T1000 (cell line): Measurements from ENCODE around the gene UQCC2.

Experiments
- DNase-seq: peaks from one replicate; lab custom pipeline; 2025; ENCODE audit warnings: mixed read lengths; lab: John Stamatoyannopoulos, UW

The UQCC2 gene

GRCh38 chr6:33691456-33692077 is 19.9 kb downstream of the UQCC2 start:
- no peak for DNase-seq

DNA sequence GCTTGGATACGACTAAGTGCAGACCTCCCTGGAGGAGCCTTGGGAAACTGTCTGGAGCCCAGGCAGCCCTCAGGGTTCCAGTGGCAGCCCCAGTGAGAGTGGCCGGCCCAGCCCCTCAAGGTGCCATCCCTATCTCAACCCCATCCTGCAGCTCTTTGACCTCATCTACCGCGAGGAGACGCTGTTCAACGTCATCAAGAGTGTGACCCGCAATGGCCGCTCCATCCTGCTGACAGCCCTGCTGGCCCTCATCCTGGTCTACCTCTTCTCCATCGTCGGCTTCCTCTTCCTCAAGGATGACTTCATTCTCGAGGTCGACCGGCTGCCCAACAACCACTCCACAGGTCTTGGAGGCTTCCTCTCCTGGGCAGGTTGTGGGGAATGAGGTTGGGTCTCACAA is 20.7 kb downstream of the UQCC2 start:
- no peak for DNase-seq

GRCh38 chr6:33689879-33690278 is 21.6 kb downstream of the UQCC2 start:
- no peak for DNase-seq

DNA sequence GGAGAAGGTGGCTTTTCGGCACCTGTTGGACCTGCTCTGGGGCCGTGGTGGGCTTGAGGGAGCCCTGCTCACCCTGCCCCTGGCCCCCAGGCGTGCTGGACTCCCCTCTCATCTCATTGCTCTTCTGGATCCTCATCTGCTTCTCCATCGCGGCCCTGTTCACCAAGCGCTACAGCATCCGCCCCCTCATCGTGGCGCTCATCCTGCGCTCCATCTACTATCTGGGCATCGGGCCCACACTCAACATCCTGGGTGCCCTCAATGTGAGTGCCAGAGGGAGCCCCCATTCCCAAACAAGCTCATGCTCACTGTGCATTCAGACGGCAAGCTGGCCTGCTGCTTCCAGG is 22.4 kb downstream of the UQCC2 start:
- no peak for DNase-seq

GRCh38 chr6:33688451-33689147 is 22.9 kb downstream of the UQCC2 start:
- no peak for DNase-seq

DNA sequence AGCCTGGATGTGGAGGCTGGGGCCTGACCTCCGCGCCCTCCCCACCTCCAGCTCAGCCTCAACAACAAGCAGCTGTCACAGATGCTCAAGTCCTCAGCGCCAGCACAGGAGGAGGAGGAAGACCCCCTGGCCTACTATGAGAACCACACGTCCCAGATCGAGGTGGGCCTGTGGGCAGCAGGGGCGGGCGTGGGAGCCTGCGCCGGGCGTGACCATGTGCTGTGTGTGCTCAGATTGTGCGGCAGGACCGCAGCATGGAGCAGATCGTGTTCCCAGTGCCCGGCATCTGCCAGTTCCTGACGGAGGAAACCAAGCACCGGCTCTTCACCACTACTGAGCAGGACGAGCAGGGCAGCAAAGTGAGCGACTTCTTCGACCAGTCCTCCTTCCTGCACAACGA is 23.5 kb downstream of the UQCC2 start:
- DNase-seq, result no peak

DNA sequence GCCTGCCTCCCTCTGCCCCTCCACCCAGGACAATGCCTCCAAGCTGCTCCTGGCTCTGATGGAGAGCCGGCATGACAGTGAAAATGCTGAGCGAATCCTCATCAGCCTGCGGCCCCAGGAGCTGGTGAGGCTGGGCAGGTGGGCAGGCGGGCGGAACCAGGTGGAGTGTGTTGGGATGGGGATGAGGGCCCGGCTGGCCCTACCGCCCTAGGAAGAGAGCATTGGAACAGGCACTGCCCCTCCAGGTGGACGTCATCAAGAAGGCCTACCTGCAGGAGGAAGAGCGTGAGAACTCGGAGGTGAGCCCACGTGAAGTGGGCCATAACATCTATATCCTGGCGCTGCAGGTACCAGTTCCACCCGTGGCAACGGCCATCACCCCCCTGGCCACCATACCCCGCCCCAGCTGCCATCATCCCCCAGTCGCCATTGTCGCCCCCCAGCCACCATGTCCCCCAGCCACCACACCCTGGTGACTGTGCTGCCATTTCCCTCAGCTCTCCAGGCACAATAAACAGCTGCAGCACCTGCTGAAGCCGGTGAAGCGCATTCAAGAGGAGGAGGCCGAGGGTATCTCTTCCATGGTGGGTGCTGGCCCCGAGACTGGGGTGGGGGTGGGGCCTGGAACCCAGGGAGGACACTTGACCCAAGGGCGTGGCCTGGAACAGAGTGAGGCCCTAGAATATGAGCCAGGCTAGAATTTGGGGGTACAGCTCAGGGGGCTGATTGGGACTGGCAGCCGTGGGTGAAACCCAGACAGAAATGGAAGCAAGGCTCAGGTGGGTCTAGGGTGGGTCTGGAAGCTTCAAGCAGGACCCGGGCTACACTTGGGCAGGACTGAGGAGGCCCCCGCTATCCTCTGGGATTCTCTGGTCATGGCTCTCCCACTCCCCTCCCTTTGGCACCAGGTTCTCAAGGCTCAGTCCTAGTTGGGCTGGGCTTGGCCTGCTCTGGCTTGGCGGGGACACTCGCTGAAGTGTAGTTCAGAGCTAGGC is 24.2 kb downstream of the UQCC2 start:
- DNase-seq, result no peak

- no peak for DNase-seq
Observed at GRCh38 chr6:33686225-33686924, 25.1 kb downstream of the UQCC2 start.

DNA sequence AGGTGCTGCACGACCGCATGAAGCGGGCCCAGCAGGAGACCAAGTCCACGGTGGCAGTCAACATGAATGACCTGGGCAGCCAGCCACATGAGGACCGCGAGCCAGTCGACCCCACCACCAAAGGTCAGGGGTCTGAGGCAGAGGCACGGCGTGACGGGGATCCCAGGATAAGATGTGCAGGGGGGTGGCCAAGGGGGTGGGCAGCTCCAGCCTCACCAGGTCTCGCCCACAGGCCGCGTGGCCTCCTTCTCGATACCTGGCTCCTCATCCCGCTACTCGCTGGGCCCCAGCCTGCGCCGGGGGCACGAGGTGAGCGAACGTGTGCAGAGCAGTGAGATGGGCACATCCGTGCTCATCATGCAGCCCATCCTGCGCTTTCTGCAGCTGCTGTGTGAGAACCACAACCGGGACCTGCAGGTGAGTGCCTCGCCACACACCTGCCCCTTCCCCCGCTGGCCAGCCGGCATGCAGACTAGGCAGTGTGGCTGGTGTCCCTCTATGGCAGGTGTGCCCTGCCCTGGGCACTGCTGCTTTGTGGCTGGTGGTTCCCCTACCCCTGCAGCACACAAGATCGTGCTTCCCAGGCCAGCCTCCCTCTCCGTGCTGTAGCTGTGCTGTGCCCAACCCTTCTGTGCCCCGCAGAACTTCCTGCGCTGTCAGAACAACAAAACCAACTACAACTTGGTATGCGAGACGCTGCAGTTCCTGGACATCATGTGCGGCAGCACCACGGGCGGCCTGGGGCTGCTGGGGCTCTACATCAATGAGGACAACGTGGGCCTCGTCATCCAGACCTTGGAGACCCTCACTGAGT is 25.9 kb downstream of the UQCC2 start:
- DNase-seq, result no peak

DNA sequence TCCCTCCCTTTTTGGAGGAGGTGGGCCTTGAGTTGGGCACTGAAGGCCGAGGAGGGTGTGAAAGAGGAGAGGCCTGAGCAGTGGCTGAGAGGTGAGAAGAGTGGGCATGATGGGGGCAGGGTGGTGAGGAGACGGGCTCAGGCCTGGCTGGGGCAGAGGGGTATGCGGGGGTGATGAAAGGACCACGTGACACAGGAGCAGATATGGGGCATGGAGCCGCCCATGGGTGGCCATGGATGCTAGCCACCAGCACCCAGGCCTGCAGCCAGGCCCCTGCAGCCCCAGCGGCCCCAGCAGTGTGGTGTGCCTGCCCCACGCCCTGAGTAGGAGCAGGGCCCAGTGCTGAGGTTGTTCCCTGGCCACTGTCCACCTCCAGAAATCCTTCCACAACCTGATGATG is 26.5 kb downstream of the UQCC2 start:
- DNase-seq, result no peak

DNA sequence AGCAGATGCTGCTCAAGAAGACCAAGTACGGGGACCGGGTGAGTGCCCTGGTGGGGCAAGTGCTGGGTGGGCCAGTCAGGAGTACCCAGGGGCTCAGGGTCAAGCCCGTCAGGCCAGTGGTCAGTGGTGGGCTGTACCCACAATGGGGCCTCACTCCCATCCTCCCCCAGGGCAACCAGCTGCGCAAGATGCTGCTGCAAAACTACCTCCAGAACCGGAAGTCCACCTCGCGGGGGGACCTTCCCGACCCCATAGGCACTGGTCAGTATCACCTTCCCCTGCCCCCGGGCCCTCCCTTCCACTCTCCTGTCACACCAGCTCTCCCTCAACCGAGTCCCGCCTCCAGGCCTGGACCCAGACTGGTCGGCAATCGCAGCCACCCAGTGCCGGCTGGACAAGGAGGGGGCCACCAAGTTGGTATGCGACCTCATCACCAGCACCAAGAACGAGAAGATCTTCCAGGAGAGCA is 27.0 kb downstream of the UQCC2 start:
- no peak for DNase-seq

- DNase-seq, result no peak
Observed at GRCh38 chr6:33683576-33684427, 27.7 kb downstream of the UQCC2 start.

DNA sequence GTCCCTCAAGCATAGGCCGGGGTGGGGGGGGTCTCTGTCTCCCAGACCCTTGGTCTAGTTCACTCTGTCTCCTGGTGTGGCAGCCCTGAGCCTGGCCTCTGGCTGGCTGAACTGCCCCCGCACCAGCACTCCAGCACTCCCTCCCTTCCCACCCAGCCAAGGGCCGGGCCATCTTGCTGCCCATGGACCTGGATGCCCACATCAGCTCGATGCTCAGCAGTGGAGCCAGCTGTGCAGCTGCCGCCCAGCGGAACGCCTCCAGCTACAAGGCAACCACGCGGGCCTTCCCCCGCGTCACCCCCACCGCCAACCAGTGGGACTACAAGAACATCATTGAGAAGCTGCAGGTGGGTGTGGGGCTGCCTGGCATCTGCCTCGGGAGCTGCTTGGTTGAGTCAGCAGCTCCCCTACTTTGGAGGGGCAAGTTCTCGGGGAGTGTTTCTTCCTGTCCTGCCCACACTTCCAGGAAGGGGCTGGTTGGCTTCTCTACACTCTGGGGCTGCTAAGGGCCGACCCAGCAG is 28.4 kb downstream of the UQCC2 start:
- no peak for DNase-seq

GRCh38 chr6:33682341-33682740 is 29.2 kb downstream of the UQCC2 start:
- DNase-seq, result no peak

DNA sequence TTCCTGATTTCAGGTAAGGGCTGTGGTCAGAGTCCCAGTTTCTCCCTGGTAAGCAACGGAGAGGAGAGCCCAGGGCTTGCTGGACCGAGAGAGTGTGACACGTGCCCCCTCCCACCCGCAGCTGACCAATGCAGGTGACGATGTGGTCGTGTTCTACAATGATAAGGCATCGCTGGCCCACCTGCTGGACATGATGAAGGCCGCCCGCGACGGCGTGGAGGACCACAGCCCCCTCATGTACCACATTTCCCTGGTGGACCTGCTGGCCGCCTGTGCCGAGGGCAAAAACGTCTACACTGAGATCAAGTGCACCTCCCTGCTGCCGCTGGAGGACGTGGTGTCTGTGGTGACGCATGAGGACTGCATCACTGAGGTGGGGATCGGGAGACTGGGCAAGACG is 31.7 kb downstream of the UQCC2 start:
- DNase-seq, result no peak

GRCh38 chr6:33678932-33679490 is 32.5 kb downstream of the UQCC2 start:
- DNase-seq, result no peak

GRCh38 chr6:33678233-33678931 is 33.1 kb downstream of the UQCC2 start:
- no peak for DNase-seq

DNA sequence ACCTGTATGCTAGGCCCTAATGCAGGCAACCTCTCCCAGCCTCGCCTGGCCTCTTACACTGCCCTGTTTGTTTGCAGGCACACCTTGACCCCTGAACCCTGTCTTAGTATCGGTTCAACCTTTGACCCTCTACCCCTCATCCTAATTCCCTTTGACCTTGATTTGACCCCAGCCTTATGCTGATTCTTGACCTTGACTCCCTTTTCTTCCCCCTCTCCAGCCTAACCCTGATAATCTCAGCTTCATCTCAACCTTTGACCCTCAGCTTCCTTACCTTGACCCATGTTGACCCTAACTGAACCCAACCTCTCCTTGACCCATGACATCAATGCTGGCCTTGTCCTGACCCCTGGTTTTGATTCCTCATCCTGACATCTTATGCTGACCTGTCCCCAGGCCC is 33.8 kb downstream of the UQCC2 start:
- DNase-seq, result no peak

- no peak for DNase-seq
Observed at GRCh38 chr6:33677143-33677660, 34.3 kb downstream of the UQCC2 start.
